Lower leg skin (tissue), 4 donors: ENCODE data around the gene IQSEC3. TPM values are rescaled to one million over a fixed set of nuclear protein-coding genes. Genes with fewer than 3 reads are reported as not detected.
"Not testable (repeated sequence)": the region's sequence is repeated elsewhere in the genome, so short reads cannot be mapped to it uniquely, and the experiment has no call there.

Experiments
- DNase-seq, 2 donors: peaks; one replicate each; pipeline ENCODE4 v3.0.0-alpha.2; 2019; ENCODE audit warnings: low spot score in 2 of 2
- H3K4me3 ChIP-seq: fragments of 200-600 bp; sonication (generic); 2 replicates; pipeline ENCODE4 v1.5.1; 2017; ENCODE audit warnings: mild to moderate bottlenecking, low read depth; ENCODE audit not compliant: poor library complexity, severe bottlenecking
- POLR2A ChIP-seq, 2 donors: fragments of 450-650 bp; IDR thresholded peaks; one replicate each; pipeline ENCODE4 v1.6.1; 2016 to 2017; ENCODE audit warnings: antibody characterized with exemption in 2 of 2, mild to moderate bottlenecking in 1 of 2, moderate library complexity in 1 of 2
- WGBS, 2 donors: methylation state at CpG; one replicate each; pipeline ENCODE4 v1.1.5; 2018; 5-methylcytosine and 5-hydroxymethylcytosine counted together
- intact Hi-C: fragments of 100-400 bp; cut with DNase I; formaldehyde crosslinking; loops from one replicate; pipeline ENCODE4 v1.15.0; 2023; ENCODE audit warnings: low total_unique reads
- total RNA-seq, 4 donors: library from RNA; depleted of rRNA; stranded (reverse); fragments of >200 nt; gene quantifications; one replicate each; pipeline ENCODE4 v1.1.0, GENCODE V29; 2016
- TF ChIP-seq, protein P1 (sequence below), 3 donors: fragments of 450-650 bp; IDR thresholded peaks; one replicate each; pipeline ENCODE4 v1.5.1; 2016; ENCODE audit warnings: antibody characterized with exemption in 3 of 3, mild to moderate bottlenecking in 3 of 3, moderate library complexity in 2 of 3

The IQSEC3 gene
- total RNA-seq, result under 1 TPM in 3 of 4 donors, not detected in 1; 0.04 to 0.10 (median 0.05) TPM

- H3K4me3 ChIP-seq, DNase-seq, intact Hi-C loops: not testable (repeated sequence)
- 0% methylated on average over 1 of the region's 27 CpGs; no CpG with 5 or more reads in 1 of the 2 donors for WGBS, 2 donors
Observed at GRCh38 chr12:66428-66781, at the start of gene IQSEC3. TSS of gene IQSEC3 (plus strand) at chr12:66767. CDS start at chr12:66883, 116 bp downstream.

GRCh38 chr12:17370-18340 is 48.9 kb upstream of the IQSEC3 start:
- WGBS, 2 donors, result 95 to 98% methylated on average over 8 to 9 of the region's 23 CpGs
- DNase-seq, result peak in 1 of 2 donors; percentile 76
- H3K4me3 ChIP-seq, intact Hi-C loops: not testable (repeated sequence)

DNA sequence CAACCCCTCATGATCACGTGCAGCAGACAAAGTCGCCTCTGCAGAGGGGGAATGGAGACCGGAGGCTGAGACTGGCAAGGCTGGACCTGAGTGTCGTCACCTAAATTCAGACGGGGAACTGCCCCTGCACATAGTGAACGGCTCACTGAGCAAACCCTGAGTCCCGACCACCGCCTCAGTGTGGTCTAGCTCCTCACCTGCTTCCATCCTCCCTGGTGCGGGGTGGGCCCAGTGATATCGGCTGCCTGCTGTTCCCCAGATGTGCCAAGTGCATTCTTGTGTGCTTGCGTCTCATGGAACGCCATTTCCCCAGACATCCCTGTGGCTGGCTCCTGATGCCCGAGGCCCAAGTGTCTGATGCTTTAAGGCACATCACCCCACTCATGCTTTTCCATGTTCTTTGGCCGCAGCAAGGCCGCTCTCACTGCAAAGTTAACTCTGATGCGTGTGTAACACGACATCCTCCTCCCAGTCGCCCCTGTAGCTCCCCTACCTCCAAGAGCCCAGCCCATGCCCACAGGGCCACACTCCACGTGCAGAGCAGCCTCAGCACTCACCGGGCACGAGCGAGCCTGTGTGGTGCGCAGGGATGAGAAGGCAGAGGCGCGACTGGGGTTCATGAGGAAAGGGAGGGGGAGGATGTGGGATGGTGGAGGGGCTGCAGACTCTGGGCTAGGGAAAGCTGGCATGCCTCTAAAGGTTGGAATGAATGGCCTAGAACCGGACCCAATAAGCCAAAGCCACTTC is 47.6 kb upstream of the IQSEC3 start:
- H3K4me3 ChIP-seq, intact Hi-C loops, DNase-seq: not testable (repeated sequence)
- 52% methylated on average over 5 of the region's 26 CpGs; no CpG with 5 or more reads in 1 of the 2 donors for WGBS, 2 donors

DNA sequence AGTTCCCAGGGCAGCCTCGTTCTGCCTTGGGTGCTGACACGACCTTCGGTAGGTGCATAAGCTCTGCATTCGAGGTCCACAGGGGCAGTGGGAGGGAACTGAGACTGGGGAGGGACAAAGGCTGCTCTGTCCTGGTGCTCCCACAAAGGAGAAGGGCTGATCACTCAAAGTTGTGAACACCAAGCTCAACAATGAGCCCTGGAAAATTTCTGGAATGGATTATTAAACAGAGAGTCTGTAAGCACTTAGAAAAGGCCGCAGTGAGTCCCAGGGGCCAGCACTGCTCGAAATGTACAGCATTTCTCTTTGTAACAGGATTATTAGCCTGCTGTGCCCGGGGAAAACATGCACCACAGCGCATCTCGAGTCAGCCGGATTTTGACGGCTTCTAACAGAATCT is 46.7 kb upstream of the IQSEC3 start:
- DNase-seq, H3K4me3 ChIP-seq, intact Hi-C loops: not testable (repeated sequence)
- 62% methylated on average over 7 of the region's 11 CpGs; no CpG with 5 or more reads in 1 of the 2 donors for WGBS, 2 donors

DNA sequence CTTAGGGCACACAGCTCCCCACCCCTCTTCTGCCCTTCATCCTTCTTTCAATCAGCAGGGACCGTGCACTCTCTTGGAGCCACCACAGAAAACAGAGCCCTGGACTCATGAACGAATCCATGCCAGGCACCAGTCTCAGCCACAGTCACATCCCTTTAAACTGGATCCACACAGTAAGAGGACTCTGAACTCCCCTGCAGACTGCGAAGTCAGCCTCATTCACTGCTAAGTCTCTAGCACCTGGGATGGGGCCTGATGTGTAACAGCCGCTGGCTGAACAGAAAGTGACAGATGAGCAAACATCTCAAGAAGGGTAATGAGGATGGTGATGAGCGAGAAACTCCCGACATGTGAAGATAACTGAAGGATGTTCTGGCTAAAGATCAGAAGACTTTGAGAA is 45.8 kb upstream of the IQSEC3 start:
- TF ChIP-seq, protein P1, sequence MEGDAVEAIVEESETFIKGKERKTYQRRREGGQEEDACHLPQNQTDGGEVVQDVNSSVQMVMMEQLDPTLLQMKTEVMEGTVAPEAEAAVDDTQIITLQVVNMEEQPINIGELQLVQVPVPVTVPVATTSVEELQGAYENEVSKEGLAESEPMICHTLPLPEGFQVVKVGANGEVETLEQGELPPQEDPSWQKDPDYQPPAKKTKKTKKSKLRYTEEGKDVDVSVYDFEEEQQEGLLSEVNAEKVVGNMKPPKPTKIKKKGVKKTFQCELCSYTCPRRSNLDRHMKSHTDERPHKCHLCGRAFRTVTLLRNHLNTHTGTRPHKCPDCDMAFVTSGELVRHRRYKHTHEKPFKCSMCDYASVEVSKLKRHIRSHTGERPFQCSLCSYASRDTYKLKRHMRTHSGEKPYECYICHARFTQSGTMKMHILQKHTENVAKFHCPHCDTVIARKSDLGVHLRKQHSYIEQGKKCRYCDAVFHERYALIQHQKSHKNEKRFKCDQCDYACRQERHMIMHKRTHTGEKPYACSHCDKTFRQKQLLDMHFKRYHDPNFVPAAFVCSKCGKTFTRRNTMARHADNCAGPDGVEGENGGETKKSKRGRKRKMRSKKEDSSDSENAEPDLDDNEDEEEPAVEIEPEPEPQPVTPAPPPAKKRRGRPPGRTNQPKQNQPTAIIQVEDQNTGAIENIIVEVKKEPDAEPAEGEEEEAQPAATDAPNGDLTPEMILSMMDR (IDR thresholded peaks at IDR 0.05), result no peak
- no peak for TF ChIP-seq POLR2A (IDR thresholded peaks at IDR 0.05)
- WGBS, 2 donors, result 37 to 58% methylated on average over 6 of the region's 6 CpGs
- no peak overlapping the region for H3K4me3 ChIP-seq
- DNase-seq, result peak in 1 of 2 donors; percentile 57
- intact Hi-C loops, result no loop called here

DNA sequence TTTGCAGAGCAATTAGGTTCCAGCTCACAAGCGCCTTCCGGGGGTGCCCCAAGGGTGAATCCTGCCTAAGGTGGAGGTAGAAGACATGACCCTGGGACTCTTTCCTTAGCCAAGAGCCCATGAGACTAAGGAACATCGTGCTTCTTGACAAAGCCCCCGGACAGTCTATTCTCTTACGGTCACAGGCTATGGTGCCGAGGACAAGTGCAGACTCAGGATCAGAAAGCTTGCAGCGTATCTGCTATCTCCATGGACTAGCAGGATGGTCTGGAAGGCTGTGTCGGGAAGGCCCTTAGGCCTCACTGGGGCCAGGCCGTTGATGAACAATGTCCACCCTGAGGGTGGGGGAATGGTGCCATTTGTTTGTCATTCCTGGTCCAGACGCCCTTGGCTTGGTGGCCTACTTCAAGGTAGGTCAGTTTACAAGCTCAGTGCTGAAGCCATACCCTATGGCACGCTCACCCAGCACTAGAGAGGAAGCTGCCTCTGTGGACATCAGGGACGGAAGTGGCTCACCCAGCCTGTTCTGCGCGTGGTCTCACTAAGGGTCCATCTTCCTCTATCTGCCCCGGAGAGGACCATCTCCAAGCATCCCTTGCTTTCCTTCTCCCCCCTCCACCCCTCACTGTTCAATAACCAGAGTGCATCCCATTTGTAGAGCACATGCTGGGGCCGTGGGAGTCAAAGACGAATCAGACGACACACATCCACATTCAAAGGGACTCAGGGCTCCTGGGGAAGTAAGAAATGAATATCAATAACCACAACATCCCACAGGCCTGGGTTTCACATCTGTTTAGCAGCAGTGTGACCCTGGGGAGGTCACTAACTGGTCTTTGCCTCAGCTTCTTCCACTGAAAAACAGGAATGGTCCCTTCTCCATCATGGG is 45.0 kb upstream of the IQSEC3 start:
- WGBS, 2 donors, result 67 to 77% methylated on average over 18 of the region's 18 CpGs
- TF ChIP-seq, protein P1 (IDR thresholded peaks at IDR 0.05), result no peak
- TF ChIP-seq POLR2A (IDR thresholded peaks at IDR 0.05), result no peak
- intact Hi-C loops, result no loop called here
- peak in 1 of 2 donors; percentile 84 for DNase-seq
- no peak overlapping the region for H3K4me3 ChIP-seq

DNA sequence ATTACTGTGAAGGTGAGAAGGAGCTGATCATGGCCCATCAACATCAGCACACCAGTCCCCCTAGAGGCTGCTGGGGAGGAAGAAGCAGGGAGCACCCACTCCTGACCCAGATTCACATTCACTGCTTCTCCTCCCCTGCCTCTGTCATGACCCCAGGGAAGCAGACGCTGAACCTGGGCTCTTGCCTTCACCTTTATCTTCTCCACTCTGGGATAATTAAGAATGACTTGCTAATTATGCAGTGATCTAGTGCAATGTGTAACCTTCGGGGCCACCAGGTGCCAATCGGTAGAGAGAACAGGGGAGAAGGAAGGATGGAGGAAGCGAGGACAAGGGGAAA is 44.4 kb upstream of the IQSEC3 start:
- TF ChIP-seq, protein P1 (IDR thresholded peaks at IDR 0.05), result no peak
- TF ChIP-seq POLR2A (IDR thresholded peaks at IDR 0.05), result no peak
- H3K4me3 ChIP-seq, result no peak overlapping the region
- WGBS, 2 donors, result 63 to 72% methylated on average over 4 of the region's 4 CpGs
- peak in 1 of 2 donors; percentile 58 for DNase-seq
- intact Hi-C loops, result no loop called here
